ENCODE measurements around the gene FRMD4A. TPM values are rescaled to one million over a fixed set of nuclear protein-coding genes. Genes with fewer than 3 reads are reported as not detected.

Gene FRMD4A
- total RNA-seq, 1 donor from 2014 or later, result 20.2 TPM

GRCh38 chr10:13792006-13792405 is 538.7 kb downstream of the FRMD4A start:
- Histone ChIP-seq H3K36me3 (no peaks in the 10 kb centered on the region), H3K27me3 (no peaks in the 10 kb centered on the region), H3K27ac (no peak overlapping the region), H3K9ac (no peak overlapping the region), H3K9me3 (ENCODE audit: low read depth) (no peaks in the 10 kb centered on the region), H4K20me1 (ENCODE audit: low read depth) (no peaks in the 10 kb centered on the region), H3K79me2 (ENCODE audit: low read depth) (no peaks in the 10 kb centered on the region), H3F3A (ENCODE audit: low read depth) (no peaks in the 10 kb centered on the region), H3K4me3 (no peak overlapping the region), H3K4me1 (peaks cover 4% of the 10 kb centered on the region), H2AFZ (replicated peaks) (no peak overlapping the region), H3K4me2 (no peak overlapping the region)
- Mint-ChIP-seq H3K36me3 (peaks cover 16% of the 10 kb centered on the region), H3K27me3 (ENCODE audit: insufficient read depth, low read depth) (peaks cover 2% of the 10 kb centered on the region), H3K27ac (no peak overlapping the region), H3K4me1 (peaks cover 17% of the 10 kb centered on the region), H3K9me3 (no peaks in the 10 kb centered on the region), H3K4me3 (no peak overlapping the region)
- TF ChIP-seq EZH2 (IDR thresholded peaks at IDR 0.05), result no peak
- TF ChIP-seq, protein P1, sequence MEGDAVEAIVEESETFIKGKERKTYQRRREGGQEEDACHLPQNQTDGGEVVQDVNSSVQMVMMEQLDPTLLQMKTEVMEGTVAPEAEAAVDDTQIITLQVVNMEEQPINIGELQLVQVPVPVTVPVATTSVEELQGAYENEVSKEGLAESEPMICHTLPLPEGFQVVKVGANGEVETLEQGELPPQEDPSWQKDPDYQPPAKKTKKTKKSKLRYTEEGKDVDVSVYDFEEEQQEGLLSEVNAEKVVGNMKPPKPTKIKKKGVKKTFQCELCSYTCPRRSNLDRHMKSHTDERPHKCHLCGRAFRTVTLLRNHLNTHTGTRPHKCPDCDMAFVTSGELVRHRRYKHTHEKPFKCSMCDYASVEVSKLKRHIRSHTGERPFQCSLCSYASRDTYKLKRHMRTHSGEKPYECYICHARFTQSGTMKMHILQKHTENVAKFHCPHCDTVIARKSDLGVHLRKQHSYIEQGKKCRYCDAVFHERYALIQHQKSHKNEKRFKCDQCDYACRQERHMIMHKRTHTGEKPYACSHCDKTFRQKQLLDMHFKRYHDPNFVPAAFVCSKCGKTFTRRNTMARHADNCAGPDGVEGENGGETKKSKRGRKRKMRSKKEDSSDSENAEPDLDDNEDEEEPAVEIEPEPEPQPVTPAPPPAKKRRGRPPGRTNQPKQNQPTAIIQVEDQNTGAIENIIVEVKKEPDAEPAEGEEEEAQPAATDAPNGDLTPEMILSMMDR (IDR thresholded peaks at IDR 0.05), result no peak
- TF ChIP-seq EZH2phosphoT487 (IDR thresholded peaks at IDR 0.05), result no peak
- DNase-seq (ENCODE audit: low spot score), result no peak

GRCh38 chr10:13791483-13791882 is 539.2 kb downstream of the FRMD4A start:
- Histone ChIP-seq H4K20me1 (ENCODE audit: low read depth) (no peaks in the 10 kb centered on the region), H3K27ac (no peak overlapping the region), H3K9me3 (ENCODE audit: low read depth) (no peaks in the 10 kb centered on the region), H3F3A (ENCODE audit: low read depth) (no peaks in the 10 kb centered on the region), H3K4me2 (no peak overlapping the region), H3K27me3 (no peaks in the 10 kb centered on the region), H2AFZ (replicated peaks) (no peak overlapping the region), H3K4me3 (no peak overlapping the region), H3K36me3 (no peaks in the 10 kb centered on the region), H3K4me1 (peaks cover 4% of the 10 kb centered on the region), H3K9ac (no peak overlapping the region), H3K79me2 (ENCODE audit: low read depth) (no peaks in the 10 kb centered on the region)
- peaks cover 16% of the 10 kb centered on the region for H3K36me3 Mint-ChIP-seq
- TF ChIP-seq, protein P1 (IDR thresholded peaks at IDR 0.05), result no peak
- TF ChIP-seq EZH2 (IDR thresholded peaks at IDR 0.05) (no peak), EZH2phosphoT487 (IDR thresholded peaks at IDR 0.05) (no peak)
- no peak overlapping the region for H3K4me3 Mint-ChIP-seq
- H3K27me3 Mint-ChIP-seq (ENCODE audit: insufficient read depth, low read depth), result peaks cover 2% of the 10 kb centered on the region
- no peak for DNase-seq (ENCODE audit: low spot score)
- H3K9me3 Mint-ChIP-seq, result no peaks in the 10 kb centered on the region
- no peak overlapping the region for H3K27ac Mint-ChIP-seq
- peaks cover 21% of the 10 kb centered on the region for H3K4me1 Mint-ChIP-seq

GRCh38 chr10:13790196-13790595 is 540.5 kb downstream of the FRMD4A start:
- no peaks in the 10 kb centered on the region for H3K27me3 ChIP-seq
- H3K4me1 ChIP-seq, result peaks cover 4% of the 10 kb centered on the region
- Mint-ChIP-seq H3K9me3 (no peaks in the 10 kb centered on the region), H3K36me3 (peaks cover 16% of the 10 kb centered on the region), H3K27me3 (ENCODE audit: insufficient read depth, low read depth) (peaks cover 2% of the 10 kb centered on the region), H3K27ac (no peak overlapping the region), H3K4me1 (peaks cover 21% of the 10 kb centered on the region), H3K4me3 (no peak overlapping the region)
- H3K4me3 ChIP-seq, result no peak overlapping the region
- H3K79me2 ChIP-seq (ENCODE audit: low read depth), result no peaks in the 10 kb centered on the region
- no peaks in the 10 kb centered on the region for H3F3A ChIP-seq (ENCODE audit: low read depth)
- H3K9me3 ChIP-seq (ENCODE audit: low read depth), result no peaks in the 10 kb centered on the region
- no peaks in the 10 kb centered on the region for H4K20me1 ChIP-seq (ENCODE audit: low read depth)
- DNase-seq (ENCODE audit: low spot score), result no peak
- no peak overlapping the region for H2AFZ ChIP-seq (replicated peaks)
- no peak overlapping the region for H3K27ac ChIP-seq
- H3K9ac ChIP-seq, result no peak overlapping the region
- no peaks in the 10 kb centered on the region for H3K36me3 ChIP-seq
- TF ChIP-seq EZH2phosphoT487 (IDR thresholded peaks at IDR 0.05) (no peak), EZH2 (IDR thresholded peaks at IDR 0.05) (no peak)
- TF ChIP-seq, protein P1 (IDR thresholded peaks at IDR 0.05), result no peak
- no peak overlapping the region for H3K4me2 ChIP-seq

Measured in neural progenitor cell (in vitro differentiated cells).